ENCODE results near the gene CEP170.

DNA sequence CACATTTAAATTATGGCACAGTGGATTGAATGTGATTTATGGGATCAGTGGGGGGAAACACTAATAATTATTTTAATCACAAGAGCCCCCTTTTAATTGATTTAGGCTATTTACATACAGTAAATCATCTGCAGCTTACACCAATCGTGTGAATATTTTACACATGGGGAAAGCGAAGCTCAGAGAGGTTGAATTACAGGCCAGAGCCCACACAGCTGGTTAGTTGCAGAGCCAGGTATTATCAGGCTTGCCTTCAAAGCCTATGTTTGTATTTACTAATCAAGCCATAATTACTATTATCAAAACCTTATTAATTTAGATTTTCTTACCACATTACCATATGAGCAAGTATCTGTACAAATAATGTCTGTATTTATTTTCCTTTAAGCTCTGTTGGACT, 1.5 kb upstream of the CEP170 start:
- TF ChIP-seq, protein P1, sequence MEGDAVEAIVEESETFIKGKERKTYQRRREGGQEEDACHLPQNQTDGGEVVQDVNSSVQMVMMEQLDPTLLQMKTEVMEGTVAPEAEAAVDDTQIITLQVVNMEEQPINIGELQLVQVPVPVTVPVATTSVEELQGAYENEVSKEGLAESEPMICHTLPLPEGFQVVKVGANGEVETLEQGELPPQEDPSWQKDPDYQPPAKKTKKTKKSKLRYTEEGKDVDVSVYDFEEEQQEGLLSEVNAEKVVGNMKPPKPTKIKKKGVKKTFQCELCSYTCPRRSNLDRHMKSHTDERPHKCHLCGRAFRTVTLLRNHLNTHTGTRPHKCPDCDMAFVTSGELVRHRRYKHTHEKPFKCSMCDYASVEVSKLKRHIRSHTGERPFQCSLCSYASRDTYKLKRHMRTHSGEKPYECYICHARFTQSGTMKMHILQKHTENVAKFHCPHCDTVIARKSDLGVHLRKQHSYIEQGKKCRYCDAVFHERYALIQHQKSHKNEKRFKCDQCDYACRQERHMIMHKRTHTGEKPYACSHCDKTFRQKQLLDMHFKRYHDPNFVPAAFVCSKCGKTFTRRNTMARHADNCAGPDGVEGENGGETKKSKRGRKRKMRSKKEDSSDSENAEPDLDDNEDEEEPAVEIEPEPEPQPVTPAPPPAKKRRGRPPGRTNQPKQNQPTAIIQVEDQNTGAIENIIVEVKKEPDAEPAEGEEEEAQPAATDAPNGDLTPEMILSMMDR (IDR thresholded peaks at IDR 0.05) = no peak
- no peak for TF ChIP-seq POLR2A (IDR thresholded peaks at IDR 0.05)

Data from testis (tissue), 2 donors.